ENCODE results near the gene VKORC1. TPM values are rescaled to one million over a fixed set of nuclear protein-coding genes. Genes with fewer than 3 reads are reported as not detected.

VKORC1 gene
- total and polyA plus RNA-seq, 2 experiments from 2014 or later, result 105 to 195 TPM

- Histone ChIP-seq H3K4me2 (peak overlapping the region; percentile 75), H3K9me2 (replicated peaks; ENCODE audit: insufficient read depth) (no peaks in the 10 kb centered on the region), H3K79me2 (peaks cover 82% of the 10 kb centered on the region), H2AFZ (peak overlapping the region; percentile 80), H4K20me1 (ENCODE audit: insufficient read depth, poor library complexity, severe bottlenecking) (no peaks in the 10 kb centered on the region), H3K27me3 (no peaks in the 10 kb centered on the region), H3K4me1 (ENCODE audit: insufficient read depth) (peaks cover 10% of the 10 kb centered on the region), H3K36me3 (replicated peaks; ENCODE audit: insufficient read depth, low read depth) (no peaks in the 10 kb centered on the region), H3K9me3 (ENCODE audit: low read depth) (no peaks in the 10 kb centered on the region), H3K27ac (peak overlapping the region; percentile 99), H3K4me3 (peak overlapping the region; percentile 78)
- 1% methylated on average over 60 of the region's 83 CpGs for WGBS (ENCODE audit: low lambda C conversion rate, missing lambda C conversion rate)
- DNase-seq (ENCODE audit: low spot score), result peak; percentile 95
- TF ChIP-seq EZH2 (IDR thresholded peaks at IDR 0.05; ENCODE audit: borderline replicate concordance) (no peak), CTCF (IDR thresholded peaks at IDR 0.05; ENCODE audit: poor library complexity) (no peak), EZH2phosphoT487 (IDR thresholded peaks at IDR 0.05; ENCODE audit: low read depth, severe bottlenecking, unreplicated experiment) (no peak)
These were observed 21.2 kb downstream of the VKORC1 start for GRCh38 chr16:31073142-31073969.

- WGBS (ENCODE audit: low lambda C conversion rate, missing lambda C conversion rate), result 1% methylated on average over 27 of the region's 27 CpGs
- TF ChIP-seq EZH2phosphoT487 (IDR thresholded peaks at IDR 0.05; ENCODE audit: low read depth, severe bottlenecking, unreplicated experiment), result no peak
- no peak for TF ChIP-seq EZH2 (IDR thresholded peaks at IDR 0.05; ENCODE audit: borderline replicate concordance)
- no peak for TF ChIP-seq CTCF (IDR thresholded peaks at IDR 0.05; ENCODE audit: poor library complexity)
- H3K79me2 ChIP-seq, result peaks cover 82% of the 10 kb centered on the region
These were observed 22.0 kb downstream of the VKORC1 start for GRCh38 chr16:31072540-31073141.

DNA sequence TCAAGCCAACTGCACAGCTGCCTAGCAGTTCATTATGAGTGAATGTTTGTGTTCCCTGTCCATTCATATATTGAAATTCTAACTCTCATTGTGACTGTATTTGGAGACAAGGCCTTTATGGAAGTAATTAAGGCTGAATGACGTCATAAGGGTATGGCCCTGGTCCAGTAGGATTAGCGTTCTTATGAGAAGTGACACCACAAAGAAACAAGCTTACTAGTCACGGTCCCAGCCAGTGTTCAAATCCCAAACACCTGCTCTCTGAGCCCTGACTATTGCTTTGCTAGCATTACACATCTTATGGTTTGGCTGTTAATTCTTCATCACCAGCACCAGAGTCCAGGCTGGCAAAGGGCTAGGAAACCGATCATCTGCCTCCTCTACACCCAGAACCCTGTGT, 22.7 kb downstream of the VKORC1 start:
- Histone ChIP-seq H3K9me2 (replicated peaks; ENCODE audit: insufficient read depth) (no peaks in the 10 kb centered on the region), H4K20me1 (ENCODE audit: insufficient read depth, poor library complexity, severe bottlenecking) (no peaks in the 10 kb centered on the region), H3K4me3 (peak overlapping the region; percentile 78), H3K36me3 (replicated peaks; ENCODE audit: insufficient read depth, low read depth) (no peaks in the 10 kb centered on the region), H3K79me2 (peaks cover 84% of the 10 kb centered on the region), H3K4me1 (ENCODE audit: insufficient read depth) (peaks cover 10% of the 10 kb centered on the region), H3K4me2 (peak overlapping the region; percentile 75), H3K9me3 (ENCODE audit: low read depth) (no peaks in the 10 kb centered on the region), H3K27me3 (no peaks in the 10 kb centered on the region), H3K27ac (peak overlapping the region; percentile 99), H2AFZ (no peak overlapping the region)
- 51% methylated on average over 4 of the region's 4 CpGs for WGBS (ENCODE audit: low lambda C conversion rate, missing lambda C conversion rate)
- TF ChIP-seq EZH2 (IDR thresholded peaks at IDR 0.05; ENCODE audit: borderline replicate concordance), result no peak
- no peak for TF ChIP-seq CTCF (IDR thresholded peaks at IDR 0.05; ENCODE audit: poor library complexity)
- no peak for TF ChIP-seq EZH2phosphoT487 (IDR thresholded peaks at IDR 0.05; ENCODE audit: low read depth, severe bottlenecking, unreplicated experiment)
- DNase-seq (ENCODE audit: low spot score), result peak; percentile 12

More at GRCh38 chr16:31072540-31073141, 22.0 kb downstream of the VKORC1 start:
- Histone ChIP-seq H3K36me3 (replicated peaks; ENCODE audit: insufficient read depth, low read depth) (no peaks in the 10 kb centered on the region), H4K20me1 (ENCODE audit: insufficient read depth, poor library complexity, severe bottlenecking) (no peaks in the 10 kb centered on the region), H3K27ac (peak overlapping the region; percentile 99), H2AFZ (peak overlapping the region; percentile 80), H3K9me2 (replicated peaks; ENCODE audit: insufficient read depth) (no peaks in the 10 kb centered on the region), H3K4me3 (peak overlapping the region; percentile 78), H3K4me1 (ENCODE audit: insufficient read depth) (peaks cover 10% of the 10 kb centered on the region), H3K9me3 (ENCODE audit: low read depth) (no peaks in the 10 kb centered on the region), H3K27me3 (no peaks in the 10 kb centered on the region), H3K4me2 (peak overlapping the region; percentile 75)
- DNase-seq (ENCODE audit: low spot score), result peak; percentile 37
